HG03521 (cell line): ENCODE data around the gene TCF4.

Experiments
- ATAC-seq: cut with Tn5 transposase; IDR thresholded peaks from one replicate; pipeline ENCODE4 v1.9.1; 2021; ENCODE audit warnings: mild to moderate bottlenecking, moderate library complexity; ENCODE audit not compliant: unreplicated experiment

Gene TCF4

GRCh38 chr18:55587418-55588110, 428 bp downstream of the TCF4 start:
- ATAC-seq, result no peak

- no peak for ATAC-seq
Measured at GRCh38 chr18:55585920-55586561, 2.0 kb downstream of the TCF4 start.

DNA sequence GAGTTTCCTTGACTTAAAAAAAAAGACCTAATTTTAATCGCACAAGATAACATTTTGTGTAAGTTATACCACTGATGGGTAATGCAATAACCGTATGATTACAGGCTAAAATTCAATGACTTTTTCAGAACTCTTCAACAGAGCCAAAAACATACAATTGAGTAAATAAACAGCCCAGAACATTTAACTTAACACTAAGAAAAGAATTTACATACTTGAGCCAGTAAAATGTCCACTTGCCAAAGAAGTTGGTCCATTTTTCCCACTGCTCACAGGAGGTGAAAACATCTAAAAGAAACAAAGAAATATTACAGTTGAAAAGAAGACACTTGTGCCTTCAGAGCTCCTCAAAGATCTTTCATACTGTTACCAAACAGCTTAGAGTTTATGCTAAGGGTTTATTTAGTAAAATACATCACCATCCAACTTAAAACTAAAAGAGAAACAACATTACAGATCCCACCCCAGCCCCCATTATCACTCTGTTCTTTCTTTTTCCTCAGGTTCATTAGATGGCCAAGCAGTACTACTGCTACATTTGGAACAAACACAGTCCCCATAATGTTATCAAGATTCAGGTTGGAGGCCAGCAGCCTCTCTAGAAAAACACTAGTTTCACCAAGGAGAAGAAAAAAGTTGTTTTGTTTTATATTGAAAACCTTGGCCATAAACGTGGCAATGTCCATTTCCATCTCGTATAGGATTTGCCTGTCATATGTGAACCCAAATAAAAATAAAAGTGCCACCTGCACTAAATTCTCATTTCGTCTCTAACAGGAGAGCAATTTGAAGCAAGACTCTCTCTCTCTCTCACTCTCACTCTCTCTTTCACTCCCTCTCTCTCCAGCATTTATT, 2.7 kb downstream of the TCF4 start:
- no peak for ATAC-seq

- no peak for ATAC-seq
Measured at GRCh38 chr18:55584201-55584600, 3.8 kb downstream of the TCF4 start.

DNA sequence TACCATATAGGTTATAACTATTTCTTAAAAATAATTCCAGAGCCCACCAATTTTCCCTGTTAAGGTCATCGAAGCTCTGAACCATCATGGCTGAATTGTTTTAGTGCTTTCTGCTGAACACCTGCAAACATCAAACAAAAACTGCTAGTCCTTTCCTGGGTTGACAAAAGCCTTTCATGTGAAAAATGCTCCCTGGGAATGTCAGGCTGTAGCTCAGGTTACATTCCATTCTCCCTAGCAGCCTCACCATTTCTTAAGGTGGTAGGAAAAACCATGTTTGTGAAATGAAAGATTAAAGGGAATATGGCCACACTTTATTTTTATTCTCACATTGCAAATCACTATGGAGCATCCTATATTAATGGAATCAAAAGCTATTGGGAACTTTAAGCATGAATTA, 5.7 kb downstream of the TCF4 start:
- no peak for ATAC-seq

DNA sequence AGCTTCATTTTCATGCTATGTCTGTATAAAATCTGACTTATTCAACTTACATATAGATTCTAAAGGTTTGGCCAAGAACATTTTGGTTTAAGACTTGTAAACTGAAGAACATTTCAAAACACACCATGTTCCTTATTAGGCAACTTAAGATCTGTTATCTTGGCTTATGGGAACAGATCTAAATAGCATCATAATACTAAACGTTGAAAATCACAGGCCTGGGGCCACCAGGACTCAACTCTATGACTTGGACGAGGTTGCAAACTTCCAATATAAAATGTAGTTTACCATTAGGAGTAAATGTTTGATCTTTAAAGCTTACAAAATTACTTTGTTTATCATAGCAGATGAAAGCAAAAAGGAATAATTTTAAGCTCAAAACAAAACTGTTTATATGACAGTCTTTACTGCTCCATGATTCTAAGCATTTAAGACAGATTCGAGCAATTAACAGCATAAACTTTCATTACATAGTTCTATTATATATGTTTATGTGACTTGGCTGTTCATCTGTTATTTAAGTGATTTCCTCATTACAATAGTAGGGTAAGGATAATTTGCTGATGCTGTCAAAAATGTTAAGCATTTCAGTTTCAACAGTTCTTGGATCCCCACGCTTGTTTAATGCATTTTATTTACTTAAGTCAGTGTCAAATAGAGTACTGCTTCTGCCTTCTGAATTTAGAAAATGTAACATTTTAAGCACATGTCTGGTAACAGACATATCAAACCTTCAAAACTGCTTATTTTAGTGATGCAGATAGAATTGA, 8.3 kb downstream of the TCF4 start:
- no peak for ATAC-seq

GRCh38 chr18:55577812-55578539, 10.0 kb downstream of the TCF4 start:
- ATAC-seq, result no peak

DNA sequence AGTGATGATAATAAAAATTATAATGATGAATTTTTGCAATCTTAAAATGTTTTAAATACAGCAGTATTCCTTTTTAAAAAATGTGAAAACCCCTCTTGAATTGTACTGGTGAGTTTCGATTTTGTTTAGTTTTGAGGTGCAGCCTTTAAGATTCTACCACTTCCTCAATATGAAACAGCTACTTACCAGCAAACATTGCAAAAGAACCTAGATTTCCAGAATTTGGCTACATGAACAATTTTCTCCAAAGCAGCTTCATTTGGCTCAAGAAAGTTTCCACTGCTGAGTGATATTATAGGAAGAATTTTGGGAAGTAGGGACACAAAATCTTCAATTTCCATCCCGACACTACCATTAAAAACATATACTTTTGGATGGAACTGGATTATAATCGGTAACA, 12.0 kb downstream of the TCF4 start:
- ATAC-seq, result no peak

- ATAC-seq, result no peak
Measured at GRCh38 chr18:55575066-55575465, 12.9 kb downstream of the TCF4 start.

DNA sequence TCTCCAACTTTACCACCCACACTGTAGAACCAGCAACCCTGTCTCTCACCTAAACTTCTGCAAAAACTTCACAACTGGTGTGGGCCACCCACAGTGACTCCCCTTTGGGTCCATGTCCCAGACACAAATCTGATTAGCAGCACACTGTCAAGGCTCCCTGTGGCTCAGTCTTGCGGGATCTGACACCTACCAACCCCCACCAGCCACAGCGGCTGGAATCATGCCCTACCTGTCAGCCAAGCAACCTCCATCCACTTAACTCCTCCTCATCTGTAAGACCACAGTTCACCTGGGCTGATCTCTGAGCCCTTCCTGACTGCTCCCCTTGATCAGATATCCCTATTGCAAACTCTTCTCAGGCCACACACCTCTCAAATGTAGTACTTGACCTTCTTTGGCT, 14.6 kb downstream of the TCF4 start:
- ATAC-seq, result no peak

GRCh38 chr18:55570966-55571365, 17.0 kb downstream of the TCF4 start:
- ATAC-seq, result no peak

DNA sequence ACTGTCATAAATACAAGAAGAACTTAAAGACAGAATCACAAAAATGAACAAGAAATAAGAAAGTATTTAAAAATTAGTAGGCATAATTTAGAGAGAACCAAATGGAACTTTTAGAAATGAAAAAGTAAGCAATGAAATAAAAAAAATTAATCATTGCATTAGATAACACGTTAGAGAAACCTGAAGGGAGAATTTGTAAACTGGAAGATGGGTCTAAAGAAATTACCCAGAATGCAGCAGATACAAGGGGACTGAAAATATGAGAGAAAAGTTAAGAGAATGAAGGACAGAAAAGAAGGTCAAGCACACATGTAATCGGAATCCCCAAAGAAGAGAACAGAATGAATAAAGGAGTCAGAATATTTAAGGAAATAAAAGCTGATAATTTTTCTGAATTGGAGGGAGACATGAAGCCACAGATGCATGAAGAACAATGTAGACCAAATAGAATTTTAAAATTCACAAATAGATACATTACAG, 21.5 kb downstream of the TCF4 start:
- ATAC-seq, result no peak

DNA sequence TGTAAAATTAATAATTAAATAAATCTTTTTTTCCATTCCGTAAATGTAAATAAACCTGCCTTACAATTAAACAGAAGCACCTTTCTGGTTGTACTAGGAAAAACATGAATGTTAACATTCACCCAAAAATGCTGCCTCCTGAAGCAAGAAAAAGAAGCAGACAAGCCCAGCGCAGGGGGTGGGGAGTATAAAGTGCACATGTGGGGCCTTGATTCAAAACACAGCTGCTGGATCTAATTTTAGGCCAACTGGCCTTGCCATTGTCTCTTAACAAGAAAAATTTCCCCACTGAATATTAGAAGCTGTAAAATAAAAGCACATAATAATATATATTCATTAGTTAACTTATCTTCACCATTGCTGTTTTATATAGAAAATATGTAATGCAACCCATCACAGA, 28.3 kb downstream of the TCF4 start:
- no peak for ATAC-seq

GRCh38 chr18:55557211-55557610, 30.8 kb downstream of the TCF4 start:
- ATAC-seq, result no peak

DNA sequence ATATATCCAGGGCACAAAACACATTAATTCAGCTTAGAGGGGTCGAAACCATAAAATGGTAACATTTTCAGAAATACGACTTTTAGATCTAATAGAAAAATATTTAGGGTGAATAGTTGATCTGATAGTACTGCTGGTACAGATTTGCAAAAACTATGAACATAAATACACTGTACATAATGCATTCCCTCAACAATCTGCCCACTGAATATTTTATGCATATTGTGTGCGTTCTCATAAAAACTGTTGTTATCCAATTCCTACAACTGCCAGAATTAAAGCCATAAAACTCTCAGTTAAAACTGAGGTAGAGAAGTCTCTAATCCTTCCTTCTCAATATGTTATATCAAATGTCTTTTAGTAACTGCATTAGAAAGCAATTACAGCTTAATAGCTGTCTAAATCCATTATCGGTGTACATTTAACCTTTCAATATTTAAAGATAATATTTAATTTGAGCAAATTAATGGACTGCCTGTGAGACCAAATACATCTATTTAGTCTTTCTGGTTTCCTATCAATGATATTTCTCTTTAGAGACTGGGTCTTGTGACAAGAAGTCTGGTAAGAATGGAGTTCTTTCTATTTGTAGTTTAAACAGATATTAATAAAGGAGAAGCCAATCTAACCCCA, 32.5 kb downstream of the TCF4 start:
- ATAC-seq, result no peak

GRCh38 chr18:55552526-55553189, 35.3 kb downstream of the TCF4 start:
- no peak for ATAC-seq

- ATAC-seq, result no peak
Measured at GRCh38 chr18:55551227-55551626, 36.8 kb downstream of the TCF4 start.

- ATAC-seq, result no peak
Measured at GRCh38 chr18:55550471-55550870, 37.5 kb downstream of the TCF4 start.

GRCh38 chr18:55549474-55550104, 38.4 kb downstream of the TCF4 start:
- ATAC-seq, result no peak
